Hepatocyte (in vitro differentiated cells): ENCODE data around the gene ALDH9A1.

Experiments
- CTCF ChIP-seq: fragments of 200-600 bp; sonication (generic); IDR thresholded peaks from 2 replicates; pipeline ENCODE4 v1.5.1; 2016; ENCODE audit warnings: antibody characterized with exemption, mild to moderate bottlenecking; ENCODE audit not compliant: poor library complexity
- EZH2 ChIP-seq: fragments of 200-600 bp; sonication (generic); IDR thresholded peaks from 2 replicates; pipeline ENCODE4 v1.6.1; 2016; ENCODE audit warnings: antibody characterized with exemption, mild to moderate bottlenecking, borderline replicate concordance

- no peak for TF ChIP-seq CTCF
- TF ChIP-seq EZH2, result no peak
Observed at GRCh38 chr1:165688046-165688445, 10.3 kb downstream of the ALDH9A1 start.
